ENCODE results near the gene ACOT7. TPM values are rescaled to one million over a fixed set of nuclear protein-coding genes. Genes with fewer than 3 reads are reported as not detected.

The ACOT7 gene
- total RNA-seq, 1 experiment from 2014 or later, result 36.2 TPM

DNA sequence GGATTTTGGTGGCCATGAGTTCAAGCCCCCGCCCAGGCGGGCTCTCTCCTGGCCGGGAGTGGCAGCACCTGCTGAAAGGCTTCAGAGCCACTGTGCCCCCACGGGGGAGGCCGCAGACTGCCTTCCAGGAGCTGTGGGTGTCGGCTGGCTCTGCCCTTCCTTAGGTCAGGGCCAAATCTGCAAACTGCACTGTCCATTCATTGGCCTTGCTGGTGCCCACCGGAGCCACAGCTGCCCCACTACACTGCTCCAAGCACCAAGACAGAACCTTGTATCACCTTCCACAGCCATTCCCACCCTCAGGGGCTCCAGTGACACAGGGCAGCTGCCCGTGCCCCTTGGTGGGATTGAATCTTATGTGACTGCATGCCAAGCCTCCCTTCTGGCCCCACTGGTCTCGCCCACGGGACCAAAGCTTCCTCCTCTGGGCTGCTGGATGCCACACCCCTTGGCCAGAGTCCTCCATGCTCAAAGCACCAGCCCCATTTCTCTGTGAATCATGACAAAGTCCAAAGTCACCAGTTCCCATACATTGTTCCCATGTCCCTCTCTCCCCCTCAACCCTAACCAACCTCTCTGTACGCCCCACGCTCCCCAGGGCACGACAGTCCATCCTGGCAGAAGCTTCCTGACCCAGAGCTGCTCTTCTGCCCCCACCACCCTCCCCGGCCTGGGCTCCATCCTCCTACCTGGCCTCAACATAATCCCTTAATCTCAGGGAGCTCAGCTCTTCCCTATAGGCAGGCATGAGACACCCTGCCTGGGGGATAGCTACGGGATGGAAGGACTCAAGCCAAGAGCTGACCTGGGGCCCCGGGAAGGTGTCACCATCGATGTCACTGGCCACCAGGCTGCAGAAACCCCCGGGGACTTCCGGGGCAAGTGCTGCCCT lies 111.8 kb downstream of the ACOT7 start:
- H3K27ac Mint-ChIP-seq (ENCODE audit: unreplicated experiment), result no peak overlapping the region
- no TSS peak for BruUV-seq (replicated peaks)
- CTCF ChIA-PET, result interaction anchor here (0.5 kb wide), 1 partner anchor 12 kb away, joined by 3 read pairs; no protein-coding TSS in a partner anchor
- no peaks in the 10 kb centered on the region for H3K36me3 Mint-ChIP-seq (ENCODE audit: insufficient read depth, unreplicated experiment)
- H3K9me3 Mint-ChIP-seq (ENCODE audit: low read depth, unreplicated experiment), result no peaks in the 10 kb centered on the region
- intact Hi-C loops (cut with micrococcal nuclease; ENCODE audit: unreplicated experiment), result no loop called here
- no peaks in the 10 kb centered on the region for H3K4me1 Mint-ChIP-seq (ENCODE audit: low read depth, unreplicated experiment)
- H3K4me3 Mint-ChIP-seq (ENCODE audit: low read depth, unreplicated experiment), result no peak overlapping the region
- no peaks in the 10 kb centered on the region for H3K27me3 Mint-ChIP-seq (ENCODE audit: unreplicated experiment)
- DNase-seq, result no peak
- TF ChIP-seq, protein P1, sequence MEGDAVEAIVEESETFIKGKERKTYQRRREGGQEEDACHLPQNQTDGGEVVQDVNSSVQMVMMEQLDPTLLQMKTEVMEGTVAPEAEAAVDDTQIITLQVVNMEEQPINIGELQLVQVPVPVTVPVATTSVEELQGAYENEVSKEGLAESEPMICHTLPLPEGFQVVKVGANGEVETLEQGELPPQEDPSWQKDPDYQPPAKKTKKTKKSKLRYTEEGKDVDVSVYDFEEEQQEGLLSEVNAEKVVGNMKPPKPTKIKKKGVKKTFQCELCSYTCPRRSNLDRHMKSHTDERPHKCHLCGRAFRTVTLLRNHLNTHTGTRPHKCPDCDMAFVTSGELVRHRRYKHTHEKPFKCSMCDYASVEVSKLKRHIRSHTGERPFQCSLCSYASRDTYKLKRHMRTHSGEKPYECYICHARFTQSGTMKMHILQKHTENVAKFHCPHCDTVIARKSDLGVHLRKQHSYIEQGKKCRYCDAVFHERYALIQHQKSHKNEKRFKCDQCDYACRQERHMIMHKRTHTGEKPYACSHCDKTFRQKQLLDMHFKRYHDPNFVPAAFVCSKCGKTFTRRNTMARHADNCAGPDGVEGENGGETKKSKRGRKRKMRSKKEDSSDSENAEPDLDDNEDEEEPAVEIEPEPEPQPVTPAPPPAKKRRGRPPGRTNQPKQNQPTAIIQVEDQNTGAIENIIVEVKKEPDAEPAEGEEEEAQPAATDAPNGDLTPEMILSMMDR (IDR thresholded peaks at IDR 0.05; ENCODE audit: unreplicated experiment), result no peak

DNA sequence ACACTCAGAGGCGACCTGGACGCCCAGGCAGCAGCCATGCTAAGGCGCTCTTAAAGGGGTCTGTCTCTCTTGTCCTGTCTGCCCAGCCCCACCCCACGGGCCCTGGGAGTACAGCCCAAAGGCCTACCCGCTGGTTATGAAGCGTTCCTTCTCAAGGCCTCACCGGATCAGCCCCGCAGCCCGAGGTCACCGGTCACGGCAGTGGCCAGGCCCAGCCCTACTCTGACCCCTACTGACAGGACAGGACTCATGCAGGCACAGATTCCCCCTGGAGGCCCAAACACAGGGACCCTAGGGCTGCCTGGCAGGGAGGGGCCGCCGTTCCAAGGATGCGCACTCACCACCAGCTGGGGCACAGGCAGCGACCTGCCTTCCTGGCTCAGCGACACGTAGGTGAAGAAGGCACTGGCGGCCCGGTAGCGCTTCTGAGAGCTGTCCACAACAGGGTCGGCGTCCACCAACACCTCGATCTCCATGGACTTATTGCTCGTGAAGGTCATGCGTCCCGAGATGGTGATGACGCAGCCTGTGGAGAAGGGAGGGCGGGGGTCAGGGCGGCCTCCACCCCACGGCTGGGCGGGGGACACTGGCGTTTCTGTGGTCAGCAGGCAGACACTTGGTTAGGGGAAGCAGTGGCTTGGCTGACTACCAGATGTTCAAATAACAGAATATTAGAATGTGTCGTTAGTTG lies 112.7 kb downstream of the ACOT7 start:
- no peaks in the 10 kb centered on the region for H3K4me1 Mint-ChIP-seq (ENCODE audit: low read depth, unreplicated experiment)
- TF ChIP-seq, protein P1 (IDR thresholded peaks at IDR 0.05; ENCODE audit: unreplicated experiment), result no peak
- no peaks in the 10 kb centered on the region for H3K9me3 Mint-ChIP-seq (ENCODE audit: low read depth, unreplicated experiment)
- DNase-seq, result no peak
- BruUV-seq (replicated peaks), result no TSS peak
- H3K36me3 Mint-ChIP-seq (ENCODE audit: insufficient read depth, unreplicated experiment), result no peaks in the 10 kb centered on the region
- H3K27ac Mint-ChIP-seq (ENCODE audit: unreplicated experiment), result no peak overlapping the region
- no peaks in the 10 kb centered on the region for H3K27me3 Mint-ChIP-seq (ENCODE audit: unreplicated experiment)
- intact Hi-C loops (cut with micrococcal nuclease; ENCODE audit: unreplicated experiment), result no loop called here
- no peak overlapping the region for H3K4me3 Mint-ChIP-seq (ENCODE audit: low read depth, unreplicated experiment)
- CTCF ChIA-PET, result no interaction called here

DNA sequence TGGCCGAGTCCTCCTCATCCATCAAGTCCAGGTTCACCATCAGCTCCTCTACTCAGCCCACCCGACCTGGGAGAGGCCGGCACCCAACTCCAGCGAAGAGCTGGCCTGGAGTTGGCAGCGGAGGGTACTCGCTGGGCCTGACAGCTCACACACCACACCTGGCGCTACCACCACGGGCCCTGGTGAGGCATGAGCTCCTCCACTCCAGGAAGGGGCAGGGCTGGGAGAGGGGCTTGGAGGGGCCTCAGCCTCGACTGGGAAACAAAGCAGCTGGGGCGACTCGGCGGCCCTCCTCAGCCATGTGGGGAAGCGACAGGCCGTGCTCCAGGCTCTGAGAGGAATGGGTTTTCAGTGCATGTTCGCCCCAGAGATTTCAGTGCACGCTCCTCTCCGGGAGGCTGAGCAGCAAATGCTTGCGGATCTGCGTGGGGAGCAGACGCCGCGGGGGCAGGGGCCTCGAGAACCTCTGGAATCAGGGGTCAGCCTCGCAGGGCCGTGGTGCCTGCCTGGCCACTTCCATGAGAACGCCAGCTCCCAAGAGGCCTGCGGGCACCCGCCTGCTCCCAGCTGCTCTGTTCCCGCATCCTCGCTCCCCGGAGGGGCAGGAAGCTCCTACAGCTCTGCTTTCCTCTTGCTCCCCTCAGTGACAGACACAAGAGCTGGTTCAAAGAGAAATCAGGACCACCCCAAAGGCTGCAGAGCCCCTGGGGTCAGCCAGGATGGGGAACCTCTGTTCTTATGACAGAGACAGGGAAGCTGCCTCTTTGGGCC lies 113.8 kb downstream of the ACOT7 start:
- TF ChIP-seq, protein P1 (IDR thresholded peaks at IDR 0.05; ENCODE audit: unreplicated experiment), result no peak
- Mint-ChIP-seq H3K4me1 (ENCODE audit: low read depth, unreplicated experiment) (no peaks in the 10 kb centered on the region), H3K9me3 (ENCODE audit: low read depth, unreplicated experiment) (no peaks in the 10 kb centered on the region), H3K27ac (ENCODE audit: unreplicated experiment) (no peak overlapping the region), H3K4me3 (ENCODE audit: low read depth, unreplicated experiment) (no peak overlapping the region), H3K27me3 (ENCODE audit: unreplicated experiment) (no peaks in the 10 kb centered on the region), H3K36me3 (ENCODE audit: insufficient read depth, unreplicated experiment) (no peaks in the 10 kb centered on the region)
- no TSS peak for BruUV-seq (replicated peaks)
- intact Hi-C loops (cut with micrococcal nuclease; ENCODE audit: unreplicated experiment), result no loop called here
- no peak for DNase-seq
- CTCF ChIA-PET, result interaction anchor here (0.6 kb wide), 1 partner anchor 92 kb away, joined by 4 read pairs; no protein-coding TSS in a partner anchor

DNA sequence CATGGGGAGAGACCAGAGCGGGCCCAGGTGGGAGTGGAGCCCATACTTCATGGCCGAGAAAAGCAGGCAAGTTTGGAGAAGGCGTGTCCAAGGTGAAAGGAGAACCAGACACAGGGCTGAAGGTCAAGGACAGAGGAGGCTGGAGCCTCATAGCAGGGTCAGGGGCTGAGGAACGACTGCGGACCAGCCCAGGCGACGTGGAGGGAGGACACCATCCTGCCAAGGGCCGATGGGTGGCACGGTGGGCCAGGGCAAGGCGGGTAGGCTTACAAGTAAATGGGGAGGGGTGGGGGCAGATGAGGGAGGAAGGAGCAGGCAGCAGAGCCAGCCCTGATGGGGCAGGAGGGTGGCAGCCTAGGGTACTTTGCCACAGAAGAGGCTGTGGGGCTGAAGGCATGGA lies 114.5 kb downstream of the ACOT7 start:
- no TSS peak for BruUV-seq (replicated peaks)
- Mint-ChIP-seq H3K9me3 (ENCODE audit: low read depth, unreplicated experiment) (no peaks in the 10 kb centered on the region), H3K4me3 (ENCODE audit: low read depth, unreplicated experiment) (no peak overlapping the region), H3K4me1 (ENCODE audit: low read depth, unreplicated experiment) (no peaks in the 10 kb centered on the region), H3K27ac (ENCODE audit: unreplicated experiment) (no peak overlapping the region), H3K36me3 (ENCODE audit: insufficient read depth, unreplicated experiment) (no peaks in the 10 kb centered on the region), H3K27me3 (ENCODE audit: unreplicated experiment) (no peaks in the 10 kb centered on the region)
- DNase-seq, result no peak
- CTCF ChIA-PET, result no interaction called here
- intact Hi-C loops (cut with micrococcal nuclease; ENCODE audit: unreplicated experiment), result no loop called here
- TF ChIP-seq, protein P1 (IDR thresholded peaks at IDR 0.05; ENCODE audit: unreplicated experiment), result no peak
